ENCODE results near the gene LDLRAD3.
"Not testable (repeated sequence)": the region's sequence is repeated elsewhere in the genome, so short reads cannot be mapped to it uniquely, and the experiment has no call there.

The LDLRAD3 gene

GRCh38 chr11:36019005-36019596, 75.2 kb downstream of the LDLRAD3 start:
- DNase-seq (ENCODE audit: low read depth) = no peak

GRCh38 chr11:36019722-36020121, 75.9 kb downstream of the LDLRAD3 start:
- DNase-seq (ENCODE audit: low read depth) = no peak

GRCh38 chr11:36022882-36023281, 79.0 kb downstream of the LDLRAD3 start:
- no peak for DNase-seq (ENCODE audit: low read depth)

- no peak for DNase-seq (ENCODE audit: low read depth)
Measured at GRCh38 chr11:36023922-36024321, 80.1 kb downstream of the LDLRAD3 start.

- DNase-seq (ENCODE audit: low read depth) = no peak
Measured at GRCh38 chr11:36024716-36025115, 80.9 kb downstream of the LDLRAD3 start.

GRCh38 chr11:36026315-36026968, 82.6 kb downstream of the LDLRAD3 start:
- DNase-seq (ENCODE audit: low read depth) = no peak

- no peak for DNase-seq (ENCODE audit: low read depth)
Measured at GRCh38 chr11:36027731-36028130, 83.9 kb downstream of the LDLRAD3 start.

- DNase-seq (ENCODE audit: low read depth) = no peak
Measured at GRCh38 chr11:36029616-36030015, 85.8 kb downstream of the LDLRAD3 start.

GRCh38 chr11:36030731-36031281, 86.9 kb downstream of the LDLRAD3 start:
- no peak for DNase-seq (ENCODE audit: low read depth)

- no peak for DNase-seq (ENCODE audit: low read depth)
Measured at GRCh38 chr11:36033082-36033751, 89.4 kb downstream of the LDLRAD3 start.

- no peak for DNase-seq (ENCODE audit: low read depth)
Measured at GRCh38 chr11:36033936-36034335, 90.1 kb downstream of the LDLRAD3 start.

GRCh38 chr11:36034551-36035331, 90.9 kb downstream of the LDLRAD3 start:
- DNase-seq (ENCODE audit: low read depth) = no peak

GRCh38 chr11:36035454-36035853, 91.6 kb downstream of the LDLRAD3 start:
- DNase-seq (ENCODE audit: low read depth) = no peak

- no peak for DNase-seq (ENCODE audit: low read depth)
Measured at GRCh38 chr11:36035999-36036398, 92.1 kb downstream of the LDLRAD3 start.

- DNase-seq (ENCODE audit: low read depth) = no peak
Measured at GRCh38 chr11:36037031-36037430, 93.2 kb downstream of the LDLRAD3 start.

GRCh38 chr11:36038541-36038940, 94.7 kb downstream of the LDLRAD3 start:
- no peak for DNase-seq (ENCODE audit: low read depth)

- no peak for DNase-seq (ENCODE audit: low read depth)
Measured at GRCh38 chr11:36039471-36039870, 95.6 kb downstream of the LDLRAD3 start.

- DNase-seq (ENCODE audit: low read depth) = no peak
Measured at GRCh38 chr11:36041988-36042611, 98.2 kb downstream of the LDLRAD3 start.

- DNase-seq (ENCODE audit: low read depth) = no peak
Measured at GRCh38 chr11:36044636-36045035, 100.8 kb downstream of the LDLRAD3 start.

GRCh38 chr11:36045945-36046344, 102.1 kb downstream of the LDLRAD3 start:
- not testable (repeated sequence) for DNase-seq (ENCODE audit: low read depth)

- DNase-seq (ENCODE audit: low read depth) = no peak
Measured at GRCh38 chr11:36046932-36047331, 103.1 kb downstream of the LDLRAD3 start.

GRCh38 chr11:36047344-36047743, 103.5 kb downstream of the LDLRAD3 start:
- DNase-seq (ENCODE audit: low read depth) = no peak

Data from activated T-helper 9 cell treated with anti-CD3 and anti-CD28 coated beads, Interleukin-2, amount 50 U/mL, for 16 hours (primary cell).